Loucy (cell line): ENCODE data around the gene QPCT.

Experiments
- EZH2phosphoT487 ChIP-seq: fragments of 200-600 bp; IDR thresholded peaks from 2 replicates; pipeline ENCODE4 v1.6.1; 2018; ENCODE audit warnings: antibody characterized with exemption, mild to moderate bottlenecking, moderate library complexity, borderline replicate concordance
- TF ChIP-seq, protein P1 (sequence below): fragments of 200-600 bp; sonication (generic); conservative IDR thresholded peaks from 2 replicates; pipeline ENCODE4 v1.5.1; 2014; ENCODE audit warnings: mild to moderate bottlenecking, antibody characterized with exemption, low read length

DNA sequence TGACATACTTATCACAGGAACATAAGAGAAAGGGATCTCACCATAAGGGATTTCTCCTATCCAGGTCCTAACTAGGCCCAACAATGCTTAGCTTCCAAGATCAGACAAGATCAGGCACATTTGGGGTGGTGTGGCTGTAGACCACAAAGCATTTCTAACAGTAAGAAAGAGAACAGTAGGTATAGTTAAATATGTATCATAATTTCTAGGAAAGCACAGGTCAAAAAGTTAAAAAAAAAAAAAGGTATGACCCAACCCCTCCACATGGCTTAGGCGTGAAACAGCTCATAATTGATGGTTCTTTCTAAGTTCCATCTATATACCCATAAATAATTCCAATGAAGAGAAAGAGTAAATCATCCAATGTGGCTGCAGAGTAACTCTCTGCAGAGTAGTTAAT lies 26.7 kb upstream of the QPCT start:
- TF ChIP-seq, protein P1, sequence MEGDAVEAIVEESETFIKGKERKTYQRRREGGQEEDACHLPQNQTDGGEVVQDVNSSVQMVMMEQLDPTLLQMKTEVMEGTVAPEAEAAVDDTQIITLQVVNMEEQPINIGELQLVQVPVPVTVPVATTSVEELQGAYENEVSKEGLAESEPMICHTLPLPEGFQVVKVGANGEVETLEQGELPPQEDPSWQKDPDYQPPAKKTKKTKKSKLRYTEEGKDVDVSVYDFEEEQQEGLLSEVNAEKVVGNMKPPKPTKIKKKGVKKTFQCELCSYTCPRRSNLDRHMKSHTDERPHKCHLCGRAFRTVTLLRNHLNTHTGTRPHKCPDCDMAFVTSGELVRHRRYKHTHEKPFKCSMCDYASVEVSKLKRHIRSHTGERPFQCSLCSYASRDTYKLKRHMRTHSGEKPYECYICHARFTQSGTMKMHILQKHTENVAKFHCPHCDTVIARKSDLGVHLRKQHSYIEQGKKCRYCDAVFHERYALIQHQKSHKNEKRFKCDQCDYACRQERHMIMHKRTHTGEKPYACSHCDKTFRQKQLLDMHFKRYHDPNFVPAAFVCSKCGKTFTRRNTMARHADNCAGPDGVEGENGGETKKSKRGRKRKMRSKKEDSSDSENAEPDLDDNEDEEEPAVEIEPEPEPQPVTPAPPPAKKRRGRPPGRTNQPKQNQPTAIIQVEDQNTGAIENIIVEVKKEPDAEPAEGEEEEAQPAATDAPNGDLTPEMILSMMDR: no peak
- TF ChIP-seq EZH2phosphoT487: no peak
